HCT116 (cell line): ENCODE measurements around the gene NOC2L.

ENCODE experiments used
- ATF3 ChIP-seq: IDR thresholded peaks from 2 replicates; pipeline ENCODE4 v1.6.1; 2012
- EZH2phosphoT487 ChIP-seq: fragments of 200-600 bp; IDR thresholded peaks from 2 replicates; pipeline ENCODE4 v1.6.1; 2018; ENCODE audit warnings: antibody characterized with exemption, borderline replicate concordance
- FOSL1 ChIP-seq: IDR thresholded peaks from 2 replicates; pipeline ENCODE4 v1.6.1; 2012; ENCODE audit warnings: low read depth
- POLR2A ChIP-seq: IDR thresholded peaks from 2 replicates; pipeline ENCODE4 v1.7.0; 2011; ENCODE audit warnings: borderline replicate concordance; ENCODE audit not compliant: insufficient read depth, insufficient read length; ENCODE audit errors: extremely low read depth
- POLR2AphosphoS5 ChIP-seq: IDR thresholded peaks from 2 replicates; pipeline ENCODE4 v1.6.1; 2011; ENCODE audit warnings: mild to moderate bottlenecking, low read depth, low read length, moderate library complexity
- SIN3A ChIP-seq: IDR thresholded peaks from 2 replicates; pipeline ENCODE4 v1.6.1; 2012; ENCODE audit warnings: low read depth
- TCF7L2 ChIP-seq: IDR thresholded peaks from 2 replicates; pipeline ENCODE4 v1.7.0; 2011; ENCODE audit warnings: borderline replicate concordance, inconsistent platforms; ENCODE audit not compliant: insufficient read depth, insufficient read length; ENCODE audit errors: extremely low read depth
- ZFX ChIP-seq: fragments of 450-650 bp; IDR thresholded peaks from 2 replicates; pipeline ENCODE4 v1.6.1; 2017

- TF ChIP-seq EZH2phosphoT487 (no peak), FOSL1 (no peak), POLR2AphosphoS5 (peak; percentile 70), TCF7L2 (peak; percentile 42), ZFX (peak; percentile 75), SIN3A (no peak), ATF3 (no peak), POLR2A (no peak)
Measured at GRCh38 chr1:1000357-1001056, 41.5 kb upstream of the NOC2L start.
